ENCODE data around the gene RBKS. TPM values are rescaled to one million over a fixed set of nuclear protein-coding genes. Genes with fewer than 3 reads are reported as not detected.

Gene RBKS
- total and polyA plus RNA-seq, 2 of the 13 experiments (the other 11 are each of a cell fraction or from before 2014, with no cell fraction given) = 7.7 to 8.3 TPM

DNA sequence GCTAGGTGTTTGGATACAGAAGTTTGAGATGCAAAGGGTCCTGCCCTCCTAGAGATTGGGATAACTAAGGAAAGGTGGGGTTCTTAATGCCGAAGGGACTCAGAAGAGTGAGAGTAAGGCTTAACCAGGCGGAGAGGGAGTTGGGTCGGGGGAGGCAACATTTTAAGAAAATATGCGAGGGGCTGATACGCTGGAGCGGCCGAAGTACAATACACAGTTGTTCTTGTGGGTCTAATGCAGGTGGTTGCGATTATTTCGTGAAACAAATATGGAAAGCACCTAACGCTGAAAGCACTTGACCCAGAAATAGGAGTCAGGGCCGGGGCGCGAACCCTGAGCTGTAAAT, 119.0 kb downstream of the RBKS start:
- POLR2A ChIA-PET = interaction anchor here (0.7 to 2.7 kb wide), 7 partner anchors 15 to 48 kb away, joined by 3 to 9 read pairs (median 6); no protein-coding TSS in a partner anchor
- Histone ChIP-seq H3K9me3 (ENCODE audit: low read length) (no peaks in the 10 kb centered on the region), H3K4me3 (replicated peaks in 1 of 3; ENCODE audit: insufficient read depth in 1 of 3, low read depth in 2 of 3, low read length in 3 of 3) (peak overlapping the region; percentile 93 to 98 (median 94)), H2AFZ (ENCODE audit: low read length) (peak overlapping the region; percentile 55), H3K36me3 (replicated peaks in 1 of 2; ENCODE audit: control insufficient read depth in 1 of 2, insufficient read depth in 2 of 2, low read length in 2 of 2) (peaks cover 1 to 17% of the 10 kb centered on the region in 2 experiments; a peak in 4 of 5 replicates), H3K27ac (ENCODE audit: extremely low read length, insufficient read depth, low read length) (peak overlapping the region; percentile 85), H3K27me3 (ENCODE audit: control insufficient read depth in 1 of 2, insufficient read depth in 2 of 2, low read length in 2 of 2) (no peaks in the 10 kb centered on the region; a peak in 1 of 5 replicates), H3K4me2 (ENCODE audit: low read depth, low read length) (peak overlapping the region; percentile 98), H3K9ac (ENCODE audit: insufficient read depth, low read depth, low read length) (peak overlapping the region; percentile 88), H3K4me1 (ENCODE audit: insufficient read depth, low read length) (peaks cover 41% of the 10 kb centered on the region), H4K20me1 (ENCODE audit: insufficient read depth, low read length) (peaks cover 4% of the 10 kb centered on the region), H3K79me2 (ENCODE audit: insufficient read depth, low read length) (peaks cover 41% of the 10 kb centered on the region)
- intact Hi-C loops (cut with micrococcal nuclease; ENCODE audit: unreplicated experiment) (loop anchor here (5.0 kb wide), 2 partner anchors 49 to 69 kb away; no protein-coding TSS in a partner anchor), in situ Hi-C loops (cut with HindIII; ENCODE audit: extremely low pct_ligation_motif_present, low pct_unique_long_range_greater_than_20kb) (no loop called here)
- DNase-seq (ENCODE audit: low spot score) = no peak
- BruUV-seq (replicated peaks) = TSS peak; percentile 98
- WGBS (ENCODE audit: low lambda C conversion rate) = 4% methylated on average over 13 of the region's 13 CpGs
- peak; percentile 40 for ATAC-seq
- FAIRE-seq = no peak
- CTCF ChIA-PET (ENCODE audit: low intra/inter-chr PET ratio, low total read pairs) = no interaction called here
- TF ChIP-seq, protein P1, sequence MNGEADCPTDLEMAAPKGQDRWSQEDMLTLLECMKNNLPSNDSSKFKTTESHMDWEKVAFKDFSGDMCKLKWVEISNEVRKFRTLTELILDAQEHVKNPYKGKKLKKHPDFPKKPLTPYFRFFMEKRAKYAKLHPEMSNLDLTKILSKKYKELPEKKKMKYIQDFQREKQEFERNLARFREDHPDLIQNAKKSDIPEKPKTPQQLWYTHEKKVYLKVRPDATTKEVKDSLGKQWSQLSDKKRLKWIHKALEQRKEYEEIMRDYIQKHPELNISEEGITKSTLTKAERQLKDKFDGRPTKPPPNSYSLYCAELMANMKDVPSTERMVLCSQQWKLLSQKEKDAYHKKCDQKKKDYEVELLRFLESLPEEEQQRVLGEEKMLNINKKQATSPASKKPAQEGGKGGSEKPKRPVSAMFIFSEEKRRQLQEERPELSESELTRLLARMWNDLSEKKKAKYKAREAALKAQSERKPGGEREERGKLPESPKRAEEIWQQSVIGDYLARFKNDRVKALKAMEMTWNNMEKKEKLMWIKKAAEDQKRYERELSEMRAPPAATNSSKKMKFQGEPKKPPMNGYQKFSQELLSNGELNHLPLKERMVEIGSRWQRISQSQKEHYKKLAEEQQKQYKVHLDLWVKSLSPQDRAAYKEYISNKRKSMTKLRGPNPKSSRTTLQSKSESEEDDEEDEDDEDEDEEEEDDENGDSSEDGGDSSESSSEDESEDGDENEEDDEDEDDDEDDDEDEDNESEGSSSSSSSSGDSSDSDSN (CRISPR knock-in tag; IDR thresholded peaks at IDR 0.05) = no peak
- TF ChIP-seq, protein P2, sequence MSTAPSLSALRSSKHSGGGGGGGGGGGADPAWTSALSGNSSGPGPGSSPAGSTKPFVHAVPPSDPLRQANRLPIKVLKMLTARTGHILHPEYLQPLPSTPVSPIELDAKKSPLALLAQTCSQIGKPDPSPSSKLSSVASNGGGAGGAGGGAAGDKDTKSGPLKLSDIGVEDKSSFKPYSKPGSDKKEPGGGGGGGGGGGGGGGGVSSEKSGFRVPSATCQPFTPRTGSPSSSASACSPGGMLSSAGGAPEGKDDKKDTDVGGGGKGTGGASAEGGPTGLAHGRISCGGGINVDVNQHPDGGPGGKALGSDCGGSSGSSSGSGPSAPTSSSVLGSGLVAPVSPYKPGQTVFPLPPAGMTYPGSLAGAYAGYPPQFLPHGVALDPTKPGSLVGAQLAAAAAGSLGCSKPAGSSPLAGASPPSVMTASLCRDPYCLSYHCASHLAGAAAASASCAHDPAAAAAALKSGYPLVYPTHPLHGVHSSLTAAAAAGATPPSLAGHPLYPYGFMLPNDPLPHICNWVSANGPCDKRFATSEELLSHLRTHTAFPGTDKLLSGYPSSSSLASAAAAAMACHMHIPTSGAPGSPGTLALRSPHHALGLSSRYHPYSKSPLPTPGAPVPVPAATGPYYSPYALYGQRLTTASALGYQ (CRISPR knock-in tag; IDR thresholded peaks at IDR 0.05) = no peak
- no peak; the same call in 1 of the 2 replicates for TF ChIP-seq AKAP8 (CRISPR knock-in tag; IDR thresholded peaks at IDR 0.05)
- no peak for TF ChIP-seq ZNF7 (CRISPR knock-in tag; IDR thresholded peaks at IDR 0.05)
- peak; percentile 63; the same call in 1 of the 2 replicates for TF ChIP-seq PHF21A (CRISPR knock-in tag; IDR thresholded peaks at IDR 0.05)
- TF ChIP-seq, protein P3, sequence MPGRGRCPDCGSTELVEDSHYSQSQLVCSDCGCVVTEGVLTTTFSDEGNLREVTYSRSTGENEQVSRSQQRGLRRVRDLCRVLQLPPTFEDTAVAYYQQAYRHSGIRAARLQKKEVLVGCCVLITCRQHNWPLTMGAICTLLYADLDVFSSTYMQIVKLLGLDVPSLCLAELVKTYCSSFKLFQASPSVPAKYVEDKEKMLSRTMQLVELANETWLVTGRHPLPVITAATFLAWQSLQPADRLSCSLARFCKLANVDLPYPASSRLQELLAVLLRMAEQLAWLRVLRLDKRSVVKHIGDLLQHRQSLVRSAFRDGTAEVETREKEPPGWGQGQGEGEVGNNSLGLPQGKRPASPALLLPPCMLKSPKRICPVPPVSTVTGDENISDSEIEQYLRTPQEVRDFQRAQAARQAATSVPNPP (CRISPR knock-in tag; IDR thresholded peaks at IDR 0.05) = no peak
- no peak for TF ChIP-seq FLYWCH1 (CRISPR knock-in tag; IDR thresholded peaks at IDR 0.05)
- no peak for TF ChIP-seq SNRNP70 (IDR thresholded peaks at IDR 0.05; ENCODE audit: low read depth, low read length)
- TF ChIP-seq CBX5 (CRISPR knock-in tag; IDR thresholded peaks at IDR 0.05; ENCODE audit: borderline replicate concordance) = no peak
- no peak for TF ChIP-seq KLF15 (CRISPR knock-in tag; IDR thresholded peaks at IDR 0.05; ENCODE audit: borderline replicate concordance)
- no peak for TF ChIP-seq ZNF263 (CRISPR knock-in tag; IDR thresholded peaks at IDR 0.05)
- TF ChIP-seq, protein P4, sequence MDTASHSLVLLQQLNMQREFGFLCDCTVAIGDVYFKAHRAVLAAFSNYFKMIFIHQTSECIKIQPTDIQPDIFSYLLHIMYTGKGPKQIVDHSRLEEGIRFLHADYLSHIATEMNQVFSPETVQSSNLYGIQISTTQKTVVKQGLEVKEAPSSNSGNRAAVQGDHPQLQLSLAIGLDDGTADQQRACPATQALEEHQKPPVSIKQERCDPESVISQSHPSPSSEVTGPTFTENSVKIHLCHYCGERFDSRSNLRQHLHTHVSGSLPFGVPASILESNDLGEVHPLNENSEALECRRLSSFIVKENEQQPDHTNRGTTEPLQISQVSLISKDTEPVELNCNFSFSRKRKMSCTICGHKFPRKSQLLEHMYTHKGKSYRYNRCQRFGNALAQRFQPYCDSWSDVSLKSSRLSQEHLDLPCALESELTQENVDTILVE (CRISPR knock-in tag; IDR thresholded peaks at IDR 0.05) = no peak
- TF ChIP-seq, protein P5, sequence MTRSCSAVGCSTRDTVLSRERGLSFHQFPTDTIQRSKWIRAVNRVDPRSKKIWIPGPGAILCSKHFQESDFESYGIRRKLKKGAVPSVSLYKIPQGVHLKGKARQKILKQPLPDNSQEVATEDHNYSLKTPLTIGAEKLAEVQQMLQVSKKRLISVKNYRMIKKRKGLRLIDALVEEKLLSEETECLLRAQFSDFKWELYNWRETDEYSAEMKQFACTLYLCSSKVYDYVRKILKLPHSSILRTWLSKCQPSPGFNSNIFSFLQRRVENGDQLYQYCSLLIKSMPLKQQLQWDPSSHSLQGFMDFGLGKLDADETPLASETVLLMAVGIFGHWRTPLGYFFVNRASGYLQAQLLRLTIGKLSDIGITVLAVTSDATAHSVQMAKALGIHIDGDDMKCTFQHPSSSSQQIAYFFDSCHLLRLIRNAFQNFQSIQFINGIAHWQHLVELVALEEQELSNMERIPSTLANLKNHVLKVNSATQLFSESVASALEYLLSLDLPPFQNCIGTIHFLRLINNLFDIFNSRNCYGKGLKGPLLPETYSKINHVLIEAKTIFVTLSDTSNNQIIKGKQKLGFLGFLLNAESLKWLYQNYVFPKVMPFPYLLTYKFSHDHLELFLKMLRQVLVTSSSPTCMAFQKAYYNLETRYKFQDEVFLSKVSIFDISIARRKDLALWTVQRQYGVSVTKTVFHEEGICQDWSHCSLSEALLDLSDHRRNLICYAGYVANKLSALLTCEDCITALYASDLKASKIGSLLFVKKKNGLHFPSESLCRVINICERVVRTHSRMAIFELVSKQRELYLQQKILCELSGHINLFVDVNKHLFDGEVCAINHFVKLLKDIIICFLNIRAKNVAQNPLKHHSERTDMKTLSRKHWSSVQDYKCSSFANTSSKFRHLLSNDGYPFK (CRISPR knock-in tag; IDR thresholded peaks at IDR 0.05; ENCODE audit: borderline replicate concordance) = no peak
- TF ChIP-seq ZMYM2 (CRISPR knock-in tag; IDR thresholded peaks at IDR 0.05) = 0 out of 2 replicates have a peak, but pooled peaks have one; percentile 61
- no peak for TF ChIP-seq LCORL (IDR thresholded peaks at IDR 0.05)
- TF ChIP-seq LCORL (CRISPR knock-in tag; IDR thresholded peaks at IDR 0.05) = no peak

Measured in HepG2 (cell line).